Thoracic aorta (tissue), 2 donors: ENCODE data around the gene NSRP1. TPM values are rescaled to one million over a fixed set of nuclear protein-coding genes. Genes with fewer than 3 reads are reported as not detected.
A peak's percentile ranks its signal among the peaks of the same experiment; 100 is the strongest.

ENCODE experiments used
- ATAC-seq: fragments of 150-250 bp; one replicate; pipeline ENCODE4 v1.8.0; 2017; ENCODE audit warnings: low read depth; ENCODE audit not compliant: insufficient number of reproducible peaks, low FRiP score
- DNase-seq: peaks from one replicate; pipeline ENCODE4 v3.0.0-alpha.2; 2020; ENCODE audit warnings: low spot score
- H3K27ac ChIP-seq, 2 donors: fragments of 200-600 bp; sonication (generic); 1 replicate in 1 of 2; 2 replicates in 1 of 2; pipeline ENCODE4 v1.5.1; 2016; ENCODE audit warnings: mild to moderate bottlenecking in 2 of 2, moderate library complexity in 2 of 2
- H3K27me3 ChIP-seq: fragments of 200-600 bp; sonication (generic); replicated peaks from 2 replicates; pipeline ENCODE4 v1.6.0; 2016; ENCODE audit warnings: mild to moderate bottlenecking; ENCODE audit not compliant: insufficient read depth
- H3K36me3 ChIP-seq: fragments of 200-600 bp; sonication (generic); one replicate; pipeline ENCODE4 v1.5.1; 2016
- H3K4me1 ChIP-seq, 2 donors: fragments of 200-600 bp; sonication (generic); 1 replicate in 1 of 2; 2 replicates in 1 of 2; pipeline versions ENCODE4 v1.5.1 to v1.6.0; 2016; ENCODE audit warnings: low read depth in 2 of 2, mild to moderate bottlenecking in 1 of 2; ENCODE audit not compliant: control insufficient read depth in 1 of 2
- H3K4me3 ChIP-seq: fragments of 200-600 bp; sonication (generic); 2 replicates; pipeline ENCODE4 v1.5.1; 2016; ENCODE audit warnings: mild to moderate bottlenecking
- H3K9me3 ChIP-seq: fragments of 200-600 bp; sonication (generic); 2 replicates; pipeline ENCODE4 v1.5.1; 2016
- total RNA-seq, 2 donors: library from RNA; depleted of rRNA; stranded (reverse); fragments of >200 nt; gene quantifications; one replicate each; pipeline versions ENCODE4 v1.1.0 to v1.2.3, GENCODE V29; 2016
- TF ChIP-seq, protein P1 (sequence below): fragments of 200-600 bp; sonication (generic); IDR thresholded peaks from one replicate; pipeline ENCODE4 v1.5.1; 2019; ENCODE audit warnings: antibody characterized with exemption

Gene NSRP1, protein sequence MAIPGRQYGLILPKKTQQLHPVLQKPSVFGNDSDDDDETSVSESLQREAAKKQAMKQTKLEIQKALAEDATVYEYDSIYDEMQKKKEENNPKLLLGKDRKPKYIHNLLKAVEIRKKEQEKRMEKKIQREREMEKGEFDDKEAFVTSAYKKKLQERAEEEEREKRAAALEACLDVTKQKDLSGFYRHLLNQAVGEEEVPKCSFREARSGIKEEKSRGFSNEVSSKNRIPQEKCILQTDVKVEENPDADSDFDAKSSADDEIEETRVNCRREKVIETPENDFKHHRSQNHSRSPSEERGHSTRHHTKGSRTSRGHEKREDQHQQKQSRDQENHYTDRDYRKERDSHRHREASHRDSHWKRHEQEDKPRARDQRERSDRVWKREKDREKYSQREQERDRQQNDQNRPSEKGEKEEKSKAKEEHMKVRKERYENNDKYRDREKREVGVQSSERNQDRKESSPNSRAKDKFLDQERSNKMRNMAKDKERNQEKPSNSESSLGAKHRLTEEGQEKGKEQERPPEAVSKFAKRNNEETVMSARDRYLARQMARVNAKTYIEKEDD
- 10 to 100 TPM; 32.9 to 58.3 TPM for total RNA-seq

GRCh38 chr17:30116661-30117551 is at the start of gene NSRP1:
Gene NSRP1, plus strand, starts transcription at chr17:30116816. Its CDS starts 28 bp downstream, at chr17:30116844.
- TF ChIP-seq, protein P1, sequence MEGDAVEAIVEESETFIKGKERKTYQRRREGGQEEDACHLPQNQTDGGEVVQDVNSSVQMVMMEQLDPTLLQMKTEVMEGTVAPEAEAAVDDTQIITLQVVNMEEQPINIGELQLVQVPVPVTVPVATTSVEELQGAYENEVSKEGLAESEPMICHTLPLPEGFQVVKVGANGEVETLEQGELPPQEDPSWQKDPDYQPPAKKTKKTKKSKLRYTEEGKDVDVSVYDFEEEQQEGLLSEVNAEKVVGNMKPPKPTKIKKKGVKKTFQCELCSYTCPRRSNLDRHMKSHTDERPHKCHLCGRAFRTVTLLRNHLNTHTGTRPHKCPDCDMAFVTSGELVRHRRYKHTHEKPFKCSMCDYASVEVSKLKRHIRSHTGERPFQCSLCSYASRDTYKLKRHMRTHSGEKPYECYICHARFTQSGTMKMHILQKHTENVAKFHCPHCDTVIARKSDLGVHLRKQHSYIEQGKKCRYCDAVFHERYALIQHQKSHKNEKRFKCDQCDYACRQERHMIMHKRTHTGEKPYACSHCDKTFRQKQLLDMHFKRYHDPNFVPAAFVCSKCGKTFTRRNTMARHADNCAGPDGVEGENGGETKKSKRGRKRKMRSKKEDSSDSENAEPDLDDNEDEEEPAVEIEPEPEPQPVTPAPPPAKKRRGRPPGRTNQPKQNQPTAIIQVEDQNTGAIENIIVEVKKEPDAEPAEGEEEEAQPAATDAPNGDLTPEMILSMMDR = no peak
- peak; percentile 86 for DNase-seq
- Histone ChIP-seq H3K27me3 (no peaks in the 10 kb centered on the region), H3K4me3 (peak within 1 kb of the TSS; percentile 91), H3K9me3 (no peaks in the 10 kb centered on the region), H3K27ac (peak within 1 kb of the TSS; percentile 93 to 98), H3K4me1 (peaks cover 22 to 29% of the 10 kb centered on the region in 2 donors), H3K36me3 (peaks cover 3% of the 10 kb centered on the region)
- peak; percentile 91 for ATAC-seq

GRCh38 chr17:30068465-30068864 is 48.2 kb upstream of the NSRP1 start:
- no peak for DNase-seq
- Histone ChIP-seq H3K4me3 (no peak overlapping the region), H3K27ac (no peak overlapping the region), H3K9me3 (peaks cover 19% of the 10 kb centered on the region), H3K4me1 (no peaks in the 10 kb centered on the region), H3K27me3 (no peaks in the 10 kb centered on the region), H3K36me3 (no peaks in the 10 kb centered on the region)
- TF ChIP-seq, protein P1 = no peak
- ATAC-seq = no peak

GRCh38 chr17:30074254-30074653 is 42.4 kb upstream of the NSRP1 start:
- Histone ChIP-seq H3K27me3 (no peaks in the 10 kb centered on the region), H3K9me3 (no peaks in the 10 kb centered on the region), H3K36me3 (no peaks in the 10 kb centered on the region), H3K27ac (no peak overlapping the region), H3K4me1 (no peaks in the 10 kb centered on the region), H3K4me3 (no peak overlapping the region)
- TF ChIP-seq, protein P1 = no peak
- DNase-seq (no peak), ATAC-seq (no peak)

DNA sequence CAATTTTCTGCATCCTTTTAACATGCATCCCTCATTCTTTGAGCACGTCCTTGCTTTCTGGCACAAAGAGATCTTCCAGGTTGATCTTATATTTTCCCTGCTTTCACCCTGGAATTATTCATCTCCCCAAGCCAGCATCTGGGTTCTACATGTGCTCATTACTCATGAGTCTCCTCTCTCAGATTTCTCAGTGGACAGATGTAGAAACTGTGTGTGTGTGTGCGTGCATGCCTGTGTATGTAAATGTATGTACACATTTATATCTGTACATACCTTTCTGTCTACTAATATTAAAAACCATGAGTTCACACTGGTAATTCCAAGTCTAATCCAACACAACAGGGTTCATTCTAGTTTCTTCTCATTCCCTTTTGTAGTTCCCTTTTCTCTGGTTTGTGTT is 41.9 kb upstream of the NSRP1 start:
- TF ChIP-seq, protein P1 = no peak
- Histone ChIP-seq H3K27ac (no peak overlapping the region), H3K4me3 (no peak overlapping the region), H3K4me1 (no peaks in the 10 kb centered on the region), H3K27me3 (no peaks in the 10 kb centered on the region), H3K36me3 (no peaks in the 10 kb centered on the region), H3K9me3 (no peaks in the 10 kb centered on the region)
- DNase-seq (no peak), ATAC-seq (no peak)

- Histone ChIP-seq H3K27ac (no peak overlapping the region), H3K9me3 (no peaks in the 10 kb centered on the region), H3K27me3 (no peaks in the 10 kb centered on the region), H3K4me3 (no peak overlapping the region), H3K36me3 (no peaks in the 10 kb centered on the region), H3K4me1 (no peaks in the 10 kb centered on the region)
- DNase-seq (no peak), ATAC-seq (no peak)
- TF ChIP-seq, protein P1 = no peak
These were observed 33.8 kb upstream of the NSRP1 start for GRCh38 chr17:30082773-30083172.
